ENCODE measurements around the gene TPCN1. TPM values are rescaled to one million over a fixed set of nuclear protein-coding genes. Genes with fewer than 3 reads are reported as not detected.

TPCN1 gene
- total and polyA plus RNA-seq, 4 donors, result 20.8 to 61.7 (median 30.7) TPM

GRCh38 chr12:113244047-113244460 lies 22.8 kb downstream of the TPCN1 start:
- Histone ChIP-seq H3K27ac (ENCODE audit: low read depth in 1 of 2, low read length in 1 of 2) (peak overlapping the region; percentile 61 to 87), H3K9me3 (ENCODE audit: control insufficient read depth in 4 of 4, insufficient read depth in 3 of 4, low read length in 3 of 4) (peaks cover 0 to 1% (median 0%) of the 10 kb centered on the region in 4 donors), H3K4me3 (no peak overlapping the region), H3K27me3 (ENCODE audit: control insufficient read depth in 3 of 3, insufficient read depth in 3 of 3, low read length in 2 of 3) (no peaks in the 10 kb centered on the region), H3K9ac (ENCODE audit: insufficient read depth in 1 of 2, low read length in 2 of 2) (no peak overlapping the region), H3K4me1 (ENCODE audit: control insufficient read depth in 5 of 5, insufficient read depth in 5 of 5, low read length in 5 of 5) (peaks cover 14 to 70% (median 37%) of the 10 kb centered on the region in 5 donors), H3K36me3 (ENCODE audit: control insufficient read depth in 4 of 4, insufficient read depth in 4 of 4, low read length in 4 of 4) (peaks cover 0 to 9% (median 4%) of the 10 kb centered on the region in 4 donors)
- ATAC-seq (ENCODE audit: insufficient read depth, low FRiP score) (no peak), DNase-seq (peak; percentile 58 to 64 (median 63))
- 31 to 63% methylated on average over 5 of the region's 5 CpGs for WGBS, 2 donors
- no peak for TF ChIP-seq CTCF (IDR thresholded peaks at IDR 0.05; ENCODE audit: control extremely low read depth, extremely low read depth)

- no peak overlapping the region for H3K9ac ChIP-seq (ENCODE audit: insufficient read depth in 1 of 2, low read length in 2 of 2)
- ATAC-seq (ENCODE audit: insufficient read depth, low FRiP score) (no peak), DNase-seq (peak; percentile 78 to 91 (median 86))
- no peak for TF ChIP-seq CTCF (IDR thresholded peaks at IDR 0.05; ENCODE audit: control extremely low read depth, extremely low read depth)
- WGBS, 2 donors, result 69 to 77% methylated on average over 16 of the region's 16 CpGs
- H3K4me3 ChIP-seq, result no peak overlapping the region
- H3K4me1 ChIP-seq (ENCODE audit: control insufficient read depth in 5 of 5, insufficient read depth in 5 of 5, low read length in 5 of 5), result peaks cover 11 to 66% (median 37%) of the 10 kb centered on the region in 5 donors
- H3K9me3 ChIP-seq (ENCODE audit: control insufficient read depth in 4 of 4, insufficient read depth in 3 of 4, low read length in 3 of 4), result peaks cover 0 to 1% (median 0%) of the 10 kb centered on the region in 4 donors
- H3K27ac ChIP-seq (ENCODE audit: low read depth in 1 of 2, low read length in 1 of 2), result peak overlapping the region; percentile 61 to 87
- no peaks in the 10 kb centered on the region for H3K27me3 ChIP-seq (ENCODE audit: control insufficient read depth in 3 of 3, insufficient read depth in 3 of 3, low read length in 2 of 3)
- peaks cover 0 to 10% (median 4%) of the 10 kb centered on the region in 4 donors for H3K36me3 ChIP-seq (ENCODE audit: control insufficient read depth in 4 of 4, insufficient read depth in 4 of 4, low read length in 4 of 4)
These were observed 23.3 kb downstream of the TPCN1 start for GRCh38 chr12:113244478-113244958.

GRCh38 chr12:113245695-113246477 lies 24.6 kb downstream of the TPCN1 start:
- no peak overlapping the region for H3K4me3 ChIP-seq
- H3K9ac ChIP-seq (ENCODE audit: insufficient read depth in 1 of 2, low read length in 2 of 2), result peak overlapping the region in 1 of 2 donors; percentile 63
- H3K4me1 ChIP-seq (ENCODE audit: control insufficient read depth in 5 of 5, insufficient read depth in 5 of 5, low read length in 5 of 5), result peaks cover 3 to 52% (median 29%) of the 10 kb centered on the region in 5 donors
- H3K9me3 ChIP-seq (ENCODE audit: control insufficient read depth in 4 of 4, insufficient read depth in 3 of 4, low read length in 3 of 4), result no peaks in the 10 kb centered on the region
- DNase-seq, result peak; percentile 92 to 96 (median 96)
- peak overlapping the region; percentile 74 to 88 for H3K27ac ChIP-seq (ENCODE audit: low read depth in 1 of 2, low read length in 1 of 2)
- ATAC-seq (ENCODE audit: insufficient read depth, low FRiP score), result peak; percentile 13
- H3K27me3 ChIP-seq (ENCODE audit: control insufficient read depth in 3 of 3, insufficient read depth in 3 of 3, low read length in 2 of 3), result no peaks in the 10 kb centered on the region
- peaks cover 0 to 15% (median 4%) of the 10 kb centered on the region in 4 donors for H3K36me3 ChIP-seq (ENCODE audit: control insufficient read depth in 4 of 4, insufficient read depth in 4 of 4, low read length in 4 of 4)
- 25 to 51% methylated on average over 19 of the region's 19 CpGs for WGBS, 2 donors
- TF ChIP-seq CTCF (IDR thresholded peaks at IDR 0.05; ENCODE audit: control extremely low read depth, extremely low read depth), result no peak
